ENCODE data around the gene AFAP1L1.

DNA sequence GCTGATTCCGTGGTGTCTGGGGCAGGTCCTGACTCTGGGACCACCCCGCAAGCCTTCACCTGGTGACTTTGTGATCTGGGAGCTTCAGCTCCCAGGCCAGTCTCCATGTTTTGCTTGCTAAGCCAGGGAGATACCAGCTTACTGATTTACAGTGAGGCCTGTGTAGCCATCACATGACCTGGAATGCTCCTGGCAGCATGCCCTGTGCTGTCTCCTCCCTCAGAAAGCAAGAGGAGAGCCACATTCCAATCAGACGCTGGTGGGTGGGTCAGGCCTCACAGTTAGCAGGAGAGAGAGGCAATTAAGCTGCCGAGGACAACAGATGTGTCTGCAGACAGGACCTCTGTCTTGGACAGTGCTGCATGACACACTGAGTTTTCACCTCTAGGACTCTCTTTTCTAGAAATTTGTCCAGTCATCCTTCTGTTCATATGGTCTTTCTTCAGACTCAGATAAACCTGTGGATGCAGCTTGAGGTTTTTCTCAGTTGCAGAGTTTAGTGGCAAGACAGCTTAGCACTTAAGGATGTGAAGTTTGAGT lies 49.2 kb downstream of the AFAP1L1 start:
- TF ChIP-seq POLR2A (IDR thresholded peaks at IDR 0.05; ENCODE audit: low read depth, low read length): peak; percentile 83
- TF ChIP-seq, protein P1, sequence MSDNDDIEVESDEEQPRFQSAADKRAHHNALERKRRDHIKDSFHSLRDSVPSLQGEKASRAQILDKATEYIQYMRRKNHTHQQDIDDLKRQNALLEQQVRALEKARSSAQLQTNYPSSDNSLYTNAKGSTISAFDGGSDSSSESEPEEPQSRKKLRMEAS (IDR thresholded peaks at IDR 0.05; ENCODE audit: insufficient read depth, insufficient read length): peak; percentile 78
